Activated B cell treated with CpG ODN at 0.5 μM for 24 hours (primary cell): ENCODE results near the gene GATA1. TPM values are rescaled to one million over a fixed set of nuclear protein-coding genes. Genes with fewer than 3 reads are reported as not detected.

Experiments used
- ATAC-seq: fragments of 200-7000 bp; cut with Tn5 transposase; one replicate; pipeline ENCODE4 v1.10.0; 2021; ENCODE audit warnings: low read depth, mild to moderate bottlenecking, moderate library complexity
- CTCF ChIA-PET: fragments of 350-600 bp; sonication (Branson Sonifier 250); formaldehyde crosslinking; loops from one replicate; lab custom pipeline; 2021; ENCODE audit warnings: antibody characterized with exemption; lab: Charles Lee
- POLR2A ChIA-PET: fragments of 350-600 bp; sonication (Branson Sonifier 250); formaldehyde crosslinking; loops from one replicate; lab custom pipeline; 2021; ENCODE audit warnings: antibody characterized with exemption; lab: Charles Lee
- DNase-seq: peaks from one replicate; pipeline ENCODE4 v3.0.0; 2022
- H3K27ac Mint-ChIP-seq: one replicate; pipeline ENCODE4 v1.8.0; 2020; ENCODE audit warnings: mixed read lengths
- H3K27me3 Mint-ChIP-seq: one replicate; pipeline ENCODE4 v1.8.0; 2021; ENCODE audit warnings: mixed read lengths
- H3K36me3 Mint-ChIP-seq: one replicate; pipeline ENCODE4 v1.8.0; 2021; ENCODE audit warnings: low read depth, mixed read lengths
- H3K4me1 Mint-ChIP-seq: one replicate; pipeline ENCODE4 v1.8.0; 2021; ENCODE audit warnings: mixed read lengths
- H3K4me3 Mint-ChIP-seq: one replicate; pipeline ENCODE4 v1.8.0; 2020; ENCODE audit warnings: mild to moderate bottlenecking, mixed read lengths
- H3K9me3 Mint-ChIP-seq: one replicate; pipeline ENCODE4 v1.8.0; 2020; ENCODE audit warnings: mixed read lengths
- CTCF ChIP-seq: fragments of 200-600 bp; IDR thresholded peaks from one replicate; pipeline ENCODE4 v1.8.0; 2022; ENCODE audit warnings: antibody characterized with exemption, mild to moderate bottlenecking
- intact Hi-C: fragments of 100-400 bp; cut with micrococcal nuclease; formaldehyde crosslinking; loops from one replicate; pipeline ENCODE4 v1.15.1; 2024
- total RNA-seq: library from RNA; stranded (reverse); gene quantifications from 2 replicates; pipeline ENCODE4 v1.2.3, GENCODE V29; 2022

GATA1 gene
- total RNA-seq, 1 donor from 2014 or later, result not detected

GRCh38 chrX:48745222-48745621 is 41.2 kb upstream of the GATA1 start:
- intact Hi-C loops, result no loop called here
- no peak overlapping the region for H3K27ac Mint-ChIP-seq
- H3K36me3 Mint-ChIP-seq, result no peaks in the 10 kb centered on the region
- TF ChIP-seq CTCF, result no peak
- H3K4me1 Mint-ChIP-seq, result no peaks in the 10 kb centered on the region
- H3K9me3 Mint-ChIP-seq, result no peaks in the 10 kb centered on the region
- CTCF ChIA-PET, result no interaction called here
- ATAC-seq (no peak), DNase-seq (no peak)
- no peak overlapping the region for H3K4me3 Mint-ChIP-seq
- H3K27me3 Mint-ChIP-seq, result no peaks in the 10 kb centered on the region
- POLR2A ChIA-PET, result no interaction called here

GRCh38 chrX:48747415-48748016 is 38.9 kb upstream of the GATA1 start:
- intact Hi-C loops, result no loop called here
- H3K36me3 Mint-ChIP-seq, result no peaks in the 10 kb centered on the region
- no peaks in the 10 kb centered on the region for H3K9me3 Mint-ChIP-seq
- no peak overlapping the region for H3K4me3 Mint-ChIP-seq
- no peaks in the 10 kb centered on the region for H3K27me3 Mint-ChIP-seq
- ATAC-seq (no peak), DNase-seq (no peak)
- CTCF ChIA-PET, result no interaction called here
- no peaks in the 10 kb centered on the region for H3K4me1 Mint-ChIP-seq
- POLR2A ChIA-PET, result no interaction called here
- no peak for TF ChIP-seq CTCF
- H3K27ac Mint-ChIP-seq, result no peak overlapping the region

- Mint-ChIP-seq H3K27ac (no peak overlapping the region), H3K36me3 (no peaks in the 10 kb centered on the region), H3K9me3 (no peaks in the 10 kb centered on the region), H3K27me3 (no peaks in the 10 kb centered on the region), H3K4me1 (no peaks in the 10 kb centered on the region), H3K4me3 (no peak overlapping the region)
- intact Hi-C loops, result no loop called here
- POLR2A ChIA-PET, result no interaction called here
- DNase-seq, result no peak
- ATAC-seq, result no peak
- CTCF ChIA-PET, result no interaction called here
- TF ChIP-seq CTCF, result no peak
Observed at GRCh38 chrX:48749182-48749581, 37.2 kb upstream of the GATA1 start.

- intact Hi-C loops, result no loop called here
- Mint-ChIP-seq H3K9me3 (no peaks in the 10 kb centered on the region), H3K36me3 (no peaks in the 10 kb centered on the region), H3K4me3 (no peak overlapping the region), H3K27ac (no peak overlapping the region), H3K4me1 (no peaks in the 10 kb centered on the region), H3K27me3 (no peaks in the 10 kb centered on the region)
- ATAC-seq (no peak), DNase-seq (no peak)
- ChIA-PET POLR2A (no interaction called here), CTCF (no interaction called here)
- TF ChIP-seq CTCF, result no peak
Observed at GRCh38 chrX:48751343-48751742, 35.0 kb upstream of the GATA1 start.

- intact Hi-C loops, result no loop called here
- Mint-ChIP-seq H3K4me3 (no peak overlapping the region), H3K4me1 (no peaks in the 10 kb centered on the region), H3K27me3 (no peaks in the 10 kb centered on the region), H3K36me3 (no peaks in the 10 kb centered on the region), H3K27ac (no peak overlapping the region), H3K9me3 (no peaks in the 10 kb centered on the region)
- CTCF ChIA-PET, result no interaction called here
- no peak for TF ChIP-seq CTCF
- no peak for ATAC-seq
- DNase-seq, result no peak
- POLR2A ChIA-PET, result no interaction called here
Observed at GRCh38 chrX:48752498-48752897, 33.9 kb upstream of the GATA1 start.
